ENCODE data around the gene PKDCC. TPM values are rescaled to one million over a fixed set of nuclear protein-coding genes. Genes with fewer than 3 reads are reported as not detected.

PKDCC gene
- total and polyA plus RNA-seq, 2 of the 8 experiments (the other 6 are each of a cell fraction or from before 2014, with no cell fraction given), result 49.9 to 80.1 TPM

DNA sequence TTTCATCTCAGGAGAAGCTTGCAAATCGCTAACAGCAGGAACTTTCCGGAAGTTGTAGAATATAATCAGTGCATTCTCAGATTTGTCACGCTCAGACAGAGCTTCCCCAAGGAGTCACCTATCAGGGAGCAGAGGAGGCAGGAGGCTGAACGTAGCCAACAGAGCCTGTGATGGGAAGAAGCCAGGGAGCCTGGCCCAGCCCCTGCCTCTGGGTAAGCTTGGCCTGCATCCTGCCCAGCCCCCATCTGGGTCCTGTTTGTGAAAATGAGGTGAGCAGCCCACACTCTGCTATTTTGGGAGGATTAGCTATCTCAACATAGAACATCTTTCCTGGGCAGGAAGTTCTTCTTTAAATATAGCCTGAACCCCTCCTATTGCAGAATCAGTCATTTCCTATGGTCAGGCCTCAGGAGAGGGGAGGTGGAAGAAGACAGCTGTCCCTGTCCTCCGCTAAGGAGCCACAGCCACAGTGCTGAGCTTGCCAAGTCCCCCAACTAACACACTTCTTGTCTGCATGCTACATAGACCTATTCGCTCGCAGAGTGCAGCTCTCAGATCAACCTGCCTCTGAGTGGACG lies 19.2 kb upstream of the PKDCC start (continued):
- no peak for TF ChIP-seq EGR1 (IDR thresholded peaks at IDR 0.05; ENCODE audit: borderline replicate concordance, low read depth, low read length)
